Fibroblast of mammary gland (primary cell): ENCODE results near the gene CCL17.

Experiments
- DNase-seq: peaks from one replicate; pipeline ENCODE4 v3.0.0-alpha.2; 2010; ENCODE audit warnings: low read depth
- H3K4me3 ChIP-seq: 2 replicates; pipeline ENCODE4 v1.5.1; 2011; ENCODE audit warnings: low read depth, mild to moderate bottlenecking, low read length, moderate library complexity; ENCODE audit not compliant: control insufficient read depth
- TF ChIP-seq, protein P1 (sequence below): conservative IDR thresholded peaks from 2 replicates; pipeline ENCODE4 v1.5.1; 2011; ENCODE audit warnings: low read depth, low read length, inconsistent platforms; ENCODE audit not compliant: control insufficient read depth, insufficient read depth

Gene CCL17

DNA sequence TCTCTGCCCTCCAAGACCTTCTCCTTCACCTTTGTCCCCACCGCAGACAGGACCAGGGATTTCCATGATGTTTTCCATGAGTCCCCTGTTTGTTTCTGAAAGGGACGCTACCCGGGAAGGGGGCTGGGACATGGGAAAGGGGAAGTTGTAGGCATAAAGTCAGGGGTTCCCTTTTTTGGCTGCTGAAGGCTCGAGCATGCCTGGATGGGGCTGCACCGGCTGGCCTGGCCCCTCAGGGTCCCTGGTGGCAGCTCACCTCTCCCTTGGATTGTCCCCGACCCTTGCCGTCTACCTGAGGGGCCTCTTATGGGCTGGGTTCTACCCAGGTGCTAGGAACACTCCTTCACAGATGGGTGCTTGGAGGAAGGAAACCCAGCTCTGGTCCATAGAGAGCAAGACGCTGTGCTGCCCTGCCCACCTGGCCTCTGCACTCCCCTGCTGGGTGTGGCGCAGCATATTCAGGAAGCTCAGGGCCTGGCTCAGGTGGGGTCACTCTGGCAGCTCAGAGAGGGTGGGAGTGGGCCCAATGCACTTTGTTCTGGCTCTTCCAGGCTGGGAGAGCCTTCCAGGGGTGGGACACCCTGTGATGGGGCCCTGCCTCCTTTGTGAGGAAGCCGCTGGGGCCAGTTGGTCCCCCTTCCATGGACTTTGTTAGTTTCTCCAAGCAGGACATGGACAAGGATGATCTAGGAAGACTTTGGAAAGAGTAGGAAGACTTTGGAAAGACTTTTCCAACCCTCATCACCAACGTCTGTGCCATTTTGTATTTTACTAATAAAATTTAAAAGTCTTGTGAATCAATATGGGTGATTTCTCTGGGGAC is 20.1 kb upstream of the CCL17 start:
- TF ChIP-seq, protein P1, sequence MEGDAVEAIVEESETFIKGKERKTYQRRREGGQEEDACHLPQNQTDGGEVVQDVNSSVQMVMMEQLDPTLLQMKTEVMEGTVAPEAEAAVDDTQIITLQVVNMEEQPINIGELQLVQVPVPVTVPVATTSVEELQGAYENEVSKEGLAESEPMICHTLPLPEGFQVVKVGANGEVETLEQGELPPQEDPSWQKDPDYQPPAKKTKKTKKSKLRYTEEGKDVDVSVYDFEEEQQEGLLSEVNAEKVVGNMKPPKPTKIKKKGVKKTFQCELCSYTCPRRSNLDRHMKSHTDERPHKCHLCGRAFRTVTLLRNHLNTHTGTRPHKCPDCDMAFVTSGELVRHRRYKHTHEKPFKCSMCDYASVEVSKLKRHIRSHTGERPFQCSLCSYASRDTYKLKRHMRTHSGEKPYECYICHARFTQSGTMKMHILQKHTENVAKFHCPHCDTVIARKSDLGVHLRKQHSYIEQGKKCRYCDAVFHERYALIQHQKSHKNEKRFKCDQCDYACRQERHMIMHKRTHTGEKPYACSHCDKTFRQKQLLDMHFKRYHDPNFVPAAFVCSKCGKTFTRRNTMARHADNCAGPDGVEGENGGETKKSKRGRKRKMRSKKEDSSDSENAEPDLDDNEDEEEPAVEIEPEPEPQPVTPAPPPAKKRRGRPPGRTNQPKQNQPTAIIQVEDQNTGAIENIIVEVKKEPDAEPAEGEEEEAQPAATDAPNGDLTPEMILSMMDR: no peak
- H3K4me3 ChIP-seq: no peak overlapping the region
- DNase-seq: no peak

DNA sequence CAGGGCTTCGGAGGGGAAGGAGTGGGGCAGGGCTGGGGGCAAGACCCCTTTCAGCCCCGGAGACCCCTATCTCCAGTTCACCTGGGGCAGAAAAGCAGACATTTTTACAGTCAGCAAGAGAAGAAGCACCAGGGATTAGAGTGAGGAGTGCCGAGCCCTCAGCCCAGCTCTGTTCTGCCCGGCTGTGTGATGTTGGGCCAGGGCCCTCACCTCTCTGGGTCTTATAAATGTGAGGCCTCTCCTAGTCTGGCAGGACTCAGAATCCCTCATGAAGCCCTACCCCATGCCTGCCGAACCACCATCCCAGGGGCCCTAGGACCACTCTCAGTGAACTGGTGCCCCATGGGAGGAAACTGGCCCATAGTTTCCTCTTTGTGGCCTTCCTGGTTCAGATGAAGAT is 19.5 kb upstream of the CCL17 start:
- no peak overlapping the region for H3K4me3 ChIP-seq
- no peak for DNase-seq
- TF ChIP-seq, protein P1: no peak

DNA sequence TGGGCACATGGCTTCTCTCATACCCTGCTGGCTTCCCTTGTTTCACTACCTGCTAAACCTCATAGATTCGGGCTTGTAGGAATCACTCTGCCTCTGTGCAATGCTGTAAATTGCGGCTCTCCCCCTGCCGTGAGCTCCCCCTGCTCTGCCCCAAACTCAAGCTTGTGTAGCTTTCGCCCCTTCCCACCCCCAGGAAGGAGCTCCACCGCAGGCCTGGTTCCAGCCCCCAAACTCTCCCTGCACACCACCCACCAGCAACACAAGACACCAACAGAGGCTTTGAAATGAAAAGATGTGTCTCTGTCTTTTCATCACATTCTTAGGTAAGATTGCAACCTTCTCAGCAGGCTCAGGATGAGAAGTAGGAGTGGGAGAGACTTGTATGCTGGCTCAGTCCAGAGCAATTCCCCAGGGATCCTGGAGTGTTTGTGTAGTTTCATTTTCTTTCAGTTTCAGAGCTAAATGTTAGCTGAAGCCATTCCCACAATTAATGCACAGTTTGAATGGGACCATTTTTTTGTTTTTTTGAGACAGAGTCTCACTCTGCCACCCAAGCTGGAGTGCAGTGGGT is 18.1 kb upstream of the CCL17 start:
- peak; percentile 79 for DNase-seq
- TF ChIP-seq, protein P1: no peak
- no peak overlapping the region for H3K4me3 ChIP-seq

DNA sequence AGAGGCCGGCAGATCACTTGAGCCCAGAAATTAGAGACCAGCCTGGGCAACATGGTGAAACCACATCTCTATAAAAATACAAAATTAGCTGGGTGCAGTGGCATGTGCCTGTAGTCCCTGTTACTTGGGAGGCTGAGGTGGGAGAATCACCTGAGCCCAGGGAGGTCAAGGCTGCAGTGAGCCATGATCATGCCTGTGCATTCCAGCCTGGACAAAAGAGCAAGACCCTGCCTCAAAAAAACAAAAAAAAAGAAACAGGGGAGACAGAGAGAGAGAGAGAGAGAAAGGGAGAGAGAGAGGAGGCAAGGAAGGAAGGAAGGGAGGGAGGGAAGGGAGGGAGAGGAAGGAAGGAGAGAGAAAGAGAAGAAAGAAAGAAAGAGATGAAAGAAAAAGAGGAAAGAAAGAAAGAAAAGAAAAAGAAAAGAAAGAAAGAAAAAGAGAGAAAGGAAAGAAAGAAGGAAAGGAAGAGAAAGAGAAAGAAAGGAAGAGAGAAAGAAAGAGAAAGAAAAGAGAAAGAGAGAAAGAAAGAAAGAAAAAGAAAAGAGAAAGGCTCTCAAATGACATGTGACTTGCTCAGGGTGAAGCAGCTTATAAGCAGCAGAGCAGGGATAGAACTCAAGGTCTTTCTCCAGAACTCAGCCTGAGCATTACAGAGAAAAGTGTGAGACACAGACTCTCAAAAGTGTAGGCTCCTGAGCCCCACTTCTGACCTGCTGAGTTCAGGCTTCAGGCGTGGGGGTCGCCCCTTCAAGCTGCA is 16.8 kb upstream of the CCL17 start:
- H3K4me3 ChIP-seq: no peak overlapping the region
- DNase-seq: no peak
- TF ChIP-seq, protein P1: no peak

DNA sequence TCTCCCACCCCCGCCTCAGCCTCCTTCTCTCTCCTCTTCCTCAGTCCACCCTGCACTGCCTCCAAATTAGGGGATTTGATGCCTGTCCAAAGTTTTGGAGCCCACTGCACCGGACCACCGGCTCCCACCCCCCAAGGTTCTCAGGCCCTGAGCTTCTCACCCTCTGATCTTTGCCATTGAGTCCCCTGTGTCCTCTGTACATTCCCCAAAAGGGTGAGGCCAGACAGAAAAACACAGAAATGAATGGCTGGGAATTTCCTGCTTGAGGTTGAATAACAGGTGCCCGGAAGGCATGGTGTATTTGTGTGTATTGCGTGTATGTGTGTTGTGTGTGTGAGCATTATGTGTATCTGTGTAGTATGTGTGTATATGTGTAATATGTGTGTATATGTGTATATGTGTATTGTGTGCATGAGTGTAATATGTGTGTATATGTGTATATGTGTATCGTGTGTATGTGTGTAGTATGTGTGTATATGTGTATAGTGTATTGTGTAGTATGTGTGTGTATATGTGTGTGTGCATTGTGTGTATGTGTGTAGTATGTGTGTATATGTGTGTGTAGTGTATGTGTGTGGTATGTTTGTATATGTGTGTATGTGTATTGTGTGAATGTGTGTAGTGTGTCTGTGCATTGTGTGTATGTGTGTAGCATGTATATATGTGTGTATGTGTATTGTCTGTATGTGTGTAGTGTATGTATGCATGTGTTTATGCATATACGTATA is 16.0 kb upstream of the CCL17 start:
- TF ChIP-seq, protein P1: no peak
- no peak for DNase-seq
- no peak overlapping the region for H3K4me3 ChIP-seq

DNA sequence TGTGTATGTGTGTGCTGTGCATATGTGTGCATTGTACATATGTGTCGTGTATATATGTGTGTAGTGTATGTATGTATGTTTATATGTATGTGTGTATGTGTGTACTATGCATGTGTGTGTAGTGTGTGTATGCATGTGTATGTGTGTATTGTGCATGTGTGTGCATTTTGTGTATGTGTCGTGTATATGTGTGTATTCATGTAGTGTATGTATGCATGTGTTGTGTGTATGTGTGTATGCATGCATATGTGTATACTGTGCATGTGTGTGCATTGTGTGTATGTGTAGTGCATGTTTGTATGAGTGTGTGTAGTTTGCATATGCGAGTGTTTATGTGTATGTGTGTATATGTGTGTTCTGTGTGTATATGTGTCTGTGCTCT is 15.5 kb upstream of the CCL17 start:
- TF ChIP-seq, protein P1: no peak
- no peak overlapping the region for H3K4me3 ChIP-seq
- no peak for DNase-seq
